Measurements from ENCODE around the gene STK32B. TPM values are rescaled to one million over a fixed set of nuclear protein-coding genes. Genes with fewer than 3 reads are reported as not detected.

Gene STK32B
- total and polyA plus RNA-seq, 9 of the 15 experiments (the other 6 are each of a cell fraction or from before 2014, with no cell fraction given), result 0.03 to 0.20 (median 0.07) TPM; not detected in 2

DNA sequence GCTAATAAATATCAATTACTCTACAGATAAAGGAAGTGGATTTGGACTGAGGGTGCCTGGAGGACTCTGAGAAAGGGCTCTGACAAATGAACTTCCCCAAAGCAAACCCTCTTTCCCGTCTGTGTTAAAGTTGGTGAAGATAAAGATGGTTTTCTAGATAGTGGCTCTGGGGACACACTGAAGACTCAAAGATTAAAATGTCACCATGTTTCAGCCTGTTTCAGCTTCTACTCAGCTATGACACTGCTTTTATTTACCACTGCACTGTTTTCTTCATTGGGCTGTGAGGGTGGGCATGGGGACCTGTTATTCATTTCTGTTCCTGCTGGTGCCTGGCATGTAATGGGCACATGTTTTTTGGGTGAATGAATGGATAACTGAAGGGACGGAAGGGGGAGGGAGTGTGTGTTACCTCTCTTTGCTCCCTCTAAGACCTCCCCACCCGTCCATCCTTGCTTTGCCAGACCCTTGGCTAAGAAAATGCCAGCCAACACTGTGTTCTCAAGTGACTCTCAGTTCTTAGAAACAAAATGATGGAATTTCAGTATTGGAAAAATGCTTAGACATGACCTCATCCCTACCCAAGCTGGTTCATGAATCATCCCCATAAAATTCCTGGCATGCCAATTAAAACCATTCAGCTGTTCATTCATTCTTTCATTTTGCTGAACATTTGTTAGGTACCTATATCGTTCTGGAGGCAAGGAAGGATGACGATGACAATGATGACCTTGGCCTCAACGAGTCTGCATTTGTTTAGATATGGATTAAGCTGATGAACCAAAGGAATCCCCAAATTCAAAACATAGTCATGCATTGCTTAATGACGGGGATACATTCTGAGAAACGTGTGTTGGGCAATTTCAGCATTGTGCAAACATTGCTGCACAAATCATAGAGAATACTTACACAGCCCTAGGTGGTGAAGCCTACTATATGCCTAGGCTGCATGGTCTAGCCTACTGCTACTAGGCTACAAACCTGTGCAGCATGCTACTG is 13.4 kb upstream of the STK32B start (continued):
- TF ChIP-seq GABPB2 (CRISPR knock-in tag; conservative IDR thresholded peaks at IDR 0.05), result no peak
- TF ChIP-seq ZNF696 (CRISPR knock-in tag; conservative IDR thresholded peaks at IDR 0.05), result no peak
- no peak for TF ChIP-seq NFYB (IDR thresholded peaks at IDR 0.05; ENCODE audit: extremely low read depth, insufficient read length)
- 0 out of 2 replicates have a peak, but pooled peaks have one; percentile 32 for TF ChIP-seq ATF4 (CRISPR knock-in tag; IDR thresholded peaks at IDR 0.05)
- TF ChIP-seq SIN3A (IDR thresholded peaks at IDR 0.05; ENCODE audit: borderline replicate concordance in 2 of 2, control insufficient read depth in 1 of 2, low read depth in 2 of 2, low read length in 2 of 2), result no peak
- peak; percentile 60; the same call in 1 of the 2 replicates for TF ChIP-seq CTBP1 (IDR thresholded peaks at IDR 0.05; ENCODE audit: borderline replicate concordance)
- TF ChIP-seq ELF2 (CRISPR knock-in tag; IDR thresholded peaks at IDR 0.05), result no peak
- TF ChIP-seq POLR2A (conservative IDR thresholded peaks at IDR 0.05), result no peak
- no peak for TF ChIP-seq NR1H2 (CRISPR knock-in tag; IDR thresholded peaks at IDR 0.05)
- peak; percentile 83 for TF ChIP-seq SMARCA4 (IDR thresholded peaks at IDR 0.05)
- no peak for TF ChIP-seq KLF13 (tag; IDR thresholded peaks at IDR 0.05; ENCODE audit: borderline replicate concordance, low read depth)
- TF ChIP-seq CREM (IDR thresholded peaks at IDR 0.05; ENCODE audit: low read depth), result peak; percentile 37; the same call in 1 of the 2 replicates
- TF ChIP-seq SRSF9 (IDR thresholded peaks at IDR 0.05; ENCODE audit: borderline replicate concordance, low read depth, low read length), result no peak
- TF ChIP-seq, protein P1, sequence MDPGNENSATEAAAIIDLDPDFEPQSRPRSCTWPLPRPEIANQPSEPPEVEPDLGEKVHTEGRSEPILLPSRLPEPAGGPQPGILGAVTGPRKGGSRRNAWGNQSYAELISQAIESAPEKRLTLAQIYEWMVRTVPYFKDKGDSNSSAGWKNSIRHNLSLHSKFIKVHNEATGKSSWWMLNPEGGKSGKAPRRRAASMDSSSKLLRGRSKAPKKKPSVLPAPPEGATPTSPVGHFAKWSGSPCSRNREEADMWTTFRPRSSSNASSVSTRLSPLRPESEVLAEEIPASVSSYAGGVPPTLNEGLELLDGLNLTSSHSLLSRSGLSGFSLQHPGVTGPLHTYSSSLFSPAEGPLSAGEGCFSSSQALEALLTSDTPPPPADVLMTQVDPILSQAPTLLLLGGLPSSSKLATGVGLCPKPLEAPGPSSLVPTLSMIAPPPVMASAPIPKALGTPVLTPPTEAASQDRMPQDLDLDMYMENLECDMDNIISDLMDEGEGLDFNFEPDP (CRISPR knock-in tag; IDR thresholded peaks at IDR 0.05), result no peak
- TF ChIP-seq, protein P2, sequence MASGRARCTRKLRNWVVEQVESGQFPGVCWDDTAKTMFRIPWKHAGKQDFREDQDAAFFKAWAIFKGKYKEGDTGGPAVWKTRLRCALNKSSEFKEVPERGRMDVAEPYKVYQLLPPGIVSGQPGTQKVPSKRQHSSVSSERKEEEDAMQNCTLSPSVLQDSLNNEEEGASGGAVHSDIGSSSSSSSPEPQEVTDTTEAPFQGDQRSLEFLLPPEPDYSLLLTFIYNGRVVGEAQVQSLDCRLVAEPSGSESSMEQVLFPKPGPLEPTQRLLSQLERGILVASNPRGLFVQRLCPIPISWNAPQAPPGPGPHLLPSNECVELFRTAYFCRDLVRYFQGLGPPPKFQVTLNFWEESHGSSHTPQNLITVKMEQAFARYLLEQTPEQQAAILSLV (tag; IDR thresholded peaks at IDR 0.05), result no peak
- no peak for TF ChIP-seq LARP7 (IDR thresholded peaks at IDR 0.05)
- TF ChIP-seq PRMT5 (CRISPR knock-in tag; IDR thresholded peaks at IDR 0.05), result no peak
- TF ChIP-seq, protein P3, sequence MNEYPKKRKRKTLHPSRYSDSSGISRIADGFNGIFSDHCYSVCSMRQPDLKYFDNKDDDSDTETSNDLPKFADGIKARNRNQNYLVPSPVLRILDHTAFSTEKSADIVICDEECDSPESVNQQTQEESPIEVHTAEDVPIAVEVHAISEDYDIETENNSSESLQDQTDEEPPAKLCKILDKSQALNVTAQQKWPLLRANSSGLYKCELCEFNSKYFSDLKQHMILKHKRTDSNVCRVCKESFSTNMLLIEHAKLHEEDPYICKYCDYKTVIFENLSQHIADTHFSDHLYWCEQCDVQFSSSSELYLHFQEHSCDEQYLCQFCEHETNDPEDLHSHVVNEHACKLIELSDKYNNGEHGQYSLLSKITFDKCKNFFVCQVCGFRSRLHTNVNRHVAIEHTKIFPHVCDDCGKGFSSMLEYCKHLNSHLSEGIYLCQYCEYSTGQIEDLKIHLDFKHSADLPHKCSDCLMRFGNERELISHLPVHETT (CRISPR knock-in tag; conservative IDR thresholded peaks at IDR 0.05 in 1 of 2, IDR thresholded peaks at IDR 0.05 in 1 of 2), result no peak
- TF ChIP-seq ZNF778 (CRISPR knock-in tag; IDR thresholded peaks at IDR 0.05), result no peak
- TF ChIP-seq HSF4 (CRISPR knock-in tag; IDR thresholded peaks at IDR 0.05; ENCODE audit: borderline replicate concordance), result no peak
- TF ChIP-seq NONO (IDR thresholded peaks at IDR 0.05; ENCODE audit: low read depth in 2 of 2, low read length in 1 of 2), result no peak
- TF ChIP-seq HDAC8 (tag; IDR thresholded peaks at IDR 0.05), result no peak
